ENCODE data around the gene GLRX2.

Gene GLRX2

GRCh38 chr1:193111641-193112090 lies 6.5 kb upstream of the GLRX2 start:
- DNase-seq, result no peak

DNA sequence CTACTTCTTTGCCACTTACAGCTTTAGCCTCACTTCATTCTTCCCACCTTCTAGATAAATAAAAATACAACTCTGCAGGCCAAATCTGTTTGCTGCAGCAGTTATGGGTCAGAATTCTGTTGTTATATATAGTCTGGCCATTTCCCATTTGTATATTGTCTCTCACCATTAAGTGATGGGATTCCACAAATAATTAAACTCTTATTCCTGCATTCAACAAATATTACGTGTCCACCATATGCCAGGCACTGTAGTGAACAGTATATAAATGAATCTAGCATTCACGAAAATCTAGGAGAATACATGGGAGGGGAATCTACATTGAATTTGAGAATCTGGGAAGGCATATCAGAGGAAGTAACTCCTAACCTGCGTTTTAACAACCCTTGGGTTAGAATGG lies 5.7 kb upstream of the GLRX2 start:
- DNase-seq, result no peak

DNA sequence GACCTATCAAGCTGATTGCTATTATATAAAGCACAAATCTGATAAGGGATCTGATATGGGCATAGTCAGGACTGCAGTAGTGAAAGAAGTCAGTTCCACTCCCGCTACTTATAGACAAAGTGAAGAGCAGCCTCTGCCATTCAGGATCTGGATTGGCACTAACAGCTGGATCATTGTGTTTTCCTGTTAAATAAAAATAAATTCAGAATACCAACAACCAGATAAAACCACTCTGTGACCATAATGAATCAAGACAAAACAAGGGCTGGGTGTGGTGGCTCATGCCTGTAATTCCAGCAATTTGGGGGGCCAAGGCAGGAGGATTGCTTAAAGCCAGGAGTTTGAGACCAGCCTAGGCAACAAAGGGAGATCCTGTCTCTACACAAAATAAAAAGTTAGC lies 5.0 kb upstream of the GLRX2 start:
- no peak for DNase-seq

DNA sequence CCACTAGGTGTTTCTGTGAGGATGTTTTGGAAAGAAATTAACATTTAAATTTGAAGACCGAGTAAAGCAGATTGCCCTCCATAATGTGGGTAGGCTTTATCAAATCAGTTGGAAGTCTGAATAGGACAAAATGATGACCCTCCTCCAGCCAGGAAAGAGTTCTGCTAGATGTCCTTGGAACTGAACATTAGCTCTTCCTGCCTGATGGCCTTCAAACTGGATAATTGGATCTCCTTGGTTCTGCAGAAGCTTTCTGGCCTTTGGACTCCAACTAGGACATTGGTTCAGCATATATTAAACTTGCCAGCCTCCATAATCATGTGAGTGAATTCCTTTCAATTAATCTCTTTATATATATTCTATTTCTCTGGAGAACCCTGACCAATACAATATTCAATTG lies 4.4 kb upstream of the GLRX2 start:
- DNase-seq, result no peak

GRCh38 chr1:193108471-193108870 lies 3.3 kb upstream of the GLRX2 start:
- DNase-seq, result no peak

GRCh38 chr1:193105821-193106177 lies 585 bp upstream of the GLRX2 start:
- no peak for DNase-seq

- no peak for DNase-seq
Measured at GRCh38 chr1:193104502-193104906, 710 bp downstream of the GLRX2 start.

GRCh38 chr1:193103759-193104501 lies 1.3 kb downstream of the GLRX2 start:
- DNase-seq, result no peak

- no peak for DNase-seq
Measured at GRCh38 chr1:193102662-193103061, 2.6 kb downstream of the GLRX2 start.

DNA sequence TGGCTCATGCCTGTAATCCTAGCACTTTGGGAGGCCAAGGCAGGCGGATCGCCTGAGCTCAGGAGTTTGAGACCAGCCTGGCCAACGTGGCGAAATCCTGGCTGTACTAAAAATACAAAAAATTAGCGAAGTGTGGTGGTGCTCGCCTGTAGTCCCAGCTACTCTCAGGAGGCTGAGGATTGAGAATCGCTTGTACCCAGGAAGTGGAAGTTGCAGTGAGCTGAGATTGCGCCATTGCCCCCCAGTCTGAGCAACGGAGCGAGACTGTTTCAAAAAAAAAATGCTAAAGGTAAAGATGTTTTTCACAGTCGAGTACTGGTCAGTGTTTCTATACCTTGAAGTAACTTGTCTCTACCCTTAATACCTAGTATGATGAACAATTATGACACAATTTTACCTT lies 11.1 kb downstream of the GLRX2 start:
- no peak for DNase-seq

GRCh38 chr1:193090865-193091264 lies 14.3 kb downstream of the GLRX2 start:
- no peak for DNase-seq

DNA sequence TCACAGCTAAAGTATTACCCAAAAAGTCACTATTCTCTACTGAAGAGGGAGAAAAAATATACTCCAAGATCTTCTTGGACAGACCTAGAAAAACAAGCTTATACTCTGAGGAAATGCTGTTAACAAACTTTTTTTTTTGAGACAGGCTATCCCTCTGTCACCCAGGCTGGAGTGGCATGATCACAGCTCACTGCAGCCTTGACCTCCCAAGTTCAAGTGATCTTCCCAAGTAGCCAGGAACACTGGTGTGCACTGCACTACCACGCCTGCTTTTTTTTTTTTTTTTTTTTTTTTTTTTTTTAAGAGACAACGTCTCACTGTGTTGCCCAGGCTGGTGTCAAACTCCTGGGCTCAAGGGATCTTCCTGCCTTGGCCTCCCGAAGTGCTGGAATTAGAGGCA lies 17.3 kb downstream of the GLRX2 start:
- DNase-seq, result no peak

GRCh38 chr1:193086342-193086741 lies 18.9 kb downstream of the GLRX2 start:
- DNase-seq, result no peak

- DNase-seq, result no peak
Measured at GRCh38 chr1:193085263-193085662, 20.0 kb downstream of the GLRX2 start.

DNA sequence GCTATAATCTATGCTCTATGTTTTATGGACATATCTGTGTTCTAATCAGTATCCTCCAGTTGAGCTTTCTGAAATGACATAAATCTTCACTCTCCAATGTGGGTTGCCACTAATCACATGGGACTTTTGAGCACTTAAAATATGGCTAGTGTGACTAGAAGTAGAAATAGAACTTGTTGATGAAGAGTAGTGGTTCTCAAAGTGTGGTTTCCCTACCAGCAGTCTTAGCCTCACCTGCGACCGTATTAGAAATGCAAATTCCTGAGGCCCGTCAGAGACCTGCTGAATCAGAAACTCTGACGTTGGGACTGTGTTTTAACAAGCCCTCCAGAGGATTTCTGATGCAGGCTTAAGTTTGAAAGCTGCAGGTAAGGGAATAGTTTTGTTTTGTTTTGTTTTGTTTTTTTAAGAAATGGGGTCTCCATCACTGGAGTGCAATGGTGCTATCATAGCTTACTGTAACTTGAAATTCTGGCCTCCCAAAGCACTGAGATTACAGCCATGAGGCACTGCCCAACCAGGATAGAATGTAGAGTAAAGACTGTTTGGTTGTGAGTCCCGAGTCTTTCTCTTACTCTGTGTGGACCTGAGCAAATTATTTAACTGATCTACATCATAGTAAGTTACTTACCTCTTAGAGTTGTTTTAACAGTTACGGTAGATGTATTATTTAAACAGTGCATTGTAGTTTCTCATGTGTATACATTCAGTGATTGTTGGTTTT lies 21.7 kb downstream of the GLRX2 start:
- no peak for DNase-seq

- no peak for DNase-seq
Measured at GRCh38 chr1:193079187-193079586, 26.0 kb downstream of the GLRX2 start.

GRCh38 chr1:193077991-193078390 lies 27.2 kb downstream of the GLRX2 start:
- no peak for DNase-seq

GRCh38 chr1:193070942-193071341 lies 34.3 kb downstream of the GLRX2 start:
- no peak for DNase-seq

- no peak for DNase-seq
Measured at GRCh38 chr1:193070386-193070753, 34.8 kb downstream of the GLRX2 start.

DNA sequence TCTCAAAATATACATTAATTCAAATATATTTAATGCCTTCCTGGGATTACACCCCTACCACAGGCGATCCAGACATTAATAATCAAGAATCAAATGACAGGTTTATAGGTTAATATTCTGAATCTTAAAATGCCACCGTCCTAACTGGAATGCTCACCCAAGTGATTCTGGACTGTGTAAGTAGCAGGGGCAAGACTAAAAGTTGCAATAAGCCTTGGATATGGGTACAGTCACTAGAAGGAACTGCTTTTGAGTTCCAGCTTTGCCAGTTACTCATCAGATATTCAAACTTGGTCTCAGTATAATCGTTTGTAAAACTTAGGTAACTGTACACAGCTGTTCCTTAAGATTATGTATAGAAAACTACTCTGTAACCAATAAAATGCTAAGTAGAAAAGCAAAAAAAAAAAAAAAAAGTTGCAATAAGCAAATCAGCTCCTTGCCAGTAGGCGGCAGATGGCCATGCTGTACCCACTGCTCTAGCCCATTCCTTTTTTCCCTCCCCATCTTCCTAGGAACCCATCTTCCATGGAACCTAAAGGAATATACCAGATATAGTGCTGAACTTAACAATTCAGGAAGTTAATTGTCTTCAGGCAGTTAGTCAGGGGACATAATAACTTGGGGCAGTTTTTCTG lies 35.3 kb downstream of the GLRX2 start:
- no peak for DNase-seq

- no peak for DNase-seq
Measured at GRCh38 chr1:193068013-193068412, 37.2 kb downstream of the GLRX2 start.

GRCh38 chr1:193066606-193067005 lies 38.6 kb downstream of the GLRX2 start:
- DNase-seq, result no peak

DNA sequence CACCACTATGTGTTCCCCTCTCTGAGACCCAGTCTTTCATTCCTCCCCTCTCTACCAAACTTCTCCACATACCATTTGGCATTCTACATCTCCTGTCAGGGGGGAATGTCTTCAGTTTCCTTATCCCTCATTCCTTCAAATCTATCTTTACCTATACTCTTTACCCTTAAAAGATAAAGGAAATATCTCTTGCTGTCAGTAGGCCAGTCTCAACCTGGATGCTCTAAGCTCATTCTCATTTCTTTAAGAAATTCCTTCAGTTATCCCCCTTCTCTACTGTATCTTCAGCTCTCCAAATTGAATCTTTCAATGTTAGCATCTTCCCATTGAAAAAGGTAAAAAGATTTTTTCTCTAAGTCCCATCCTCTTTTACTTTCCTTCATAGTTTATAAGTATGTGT lies 39.3 kb downstream of the GLRX2 start:
- DNase-seq, result no peak

All from SIG-M5 (cell line).